Stimulated activated CD4-positive, alpha-beta T cell treated with anti-CD3 and anti-CD28 coated beads, Interleukin-15, amount 100 ng/mL, for 1 hour (primary cell): ENCODE data around the gene GJA4.
"Not testable (repeated sequence)": the region's sequence is repeated elsewhere in the genome, so short reads cannot be mapped to it uniquely, and the experiment has no call there.

Source experiments
- DNase-seq, 2 donors: peaks; one replicate each; pipeline ENCODE4 v3.0.0-alpha.2; 2020; ENCODE audit warnings: low read depth in 1 of 2, low spot score in 1 of 2

Gene GJA4

GRCh38 chr1:34787461-34788420, 5.1 kb upstream of the GJA4 start:
- no peak for DNase-seq

- DNase-seq = no peak
Measured at GRCh38 chr1:34790985-34791384, 1.8 kb upstream of the GJA4 start.

DNA sequence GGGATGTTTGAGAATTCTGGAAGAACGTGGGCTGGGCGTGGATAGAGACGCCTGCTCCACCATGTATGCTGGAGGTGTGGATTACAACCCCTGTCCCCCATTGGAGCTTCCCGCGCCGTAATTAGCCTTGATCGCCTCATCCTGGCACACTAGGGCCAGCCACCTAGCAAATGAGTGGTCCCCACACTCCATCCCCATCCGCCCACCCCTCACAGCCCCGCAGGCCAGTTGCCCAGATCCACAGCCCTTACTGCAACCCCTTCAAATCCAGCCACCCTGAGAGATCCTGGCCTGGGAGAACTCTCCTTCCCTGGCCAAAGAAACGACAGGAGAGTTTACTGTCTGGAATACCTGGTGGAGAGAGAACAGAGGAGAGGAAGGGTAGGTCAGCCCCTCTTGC, 375 bp upstream of the GJA4 start:
- no peak for DNase-seq

DNA sequence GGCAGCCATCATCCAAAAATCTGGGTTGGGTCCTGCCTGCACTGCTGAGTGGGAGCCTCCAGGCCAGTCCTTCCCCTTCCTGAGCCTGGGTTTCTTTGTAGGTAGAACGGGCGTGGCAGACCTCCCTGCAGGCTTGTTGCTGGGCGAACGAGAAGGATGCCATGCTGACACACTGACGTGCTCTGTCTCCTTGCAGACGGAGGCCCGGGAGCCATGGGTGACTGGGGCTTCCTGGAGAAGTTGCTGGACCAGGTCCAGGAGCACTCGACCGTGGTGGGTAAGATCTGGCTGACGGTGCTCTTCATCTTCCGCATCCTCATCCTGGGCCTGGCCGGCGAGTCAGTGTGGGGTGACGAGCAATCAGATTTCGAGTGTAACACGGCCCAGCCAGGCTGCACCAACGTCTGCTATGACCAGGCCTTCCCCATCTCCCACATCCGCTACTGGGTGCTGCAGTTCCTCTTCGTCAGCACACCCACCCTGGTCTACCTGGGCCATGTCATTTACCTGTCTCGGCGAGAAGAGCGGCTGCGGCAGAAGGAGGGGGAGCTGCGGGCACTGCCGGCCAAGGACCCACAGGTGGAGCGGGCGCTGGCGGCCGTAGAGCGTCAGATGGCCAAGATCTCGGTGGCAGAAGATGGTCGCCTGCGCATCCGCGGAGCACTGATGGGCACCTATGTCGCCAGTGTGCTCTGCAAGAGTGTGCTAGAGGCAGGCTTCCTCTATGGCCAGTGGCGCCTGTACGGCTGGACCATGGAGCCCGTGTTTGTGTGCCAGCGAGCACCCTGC, 1.4 kb downstream of the GJA4 start:
- DNase-seq = no peak

DNA sequence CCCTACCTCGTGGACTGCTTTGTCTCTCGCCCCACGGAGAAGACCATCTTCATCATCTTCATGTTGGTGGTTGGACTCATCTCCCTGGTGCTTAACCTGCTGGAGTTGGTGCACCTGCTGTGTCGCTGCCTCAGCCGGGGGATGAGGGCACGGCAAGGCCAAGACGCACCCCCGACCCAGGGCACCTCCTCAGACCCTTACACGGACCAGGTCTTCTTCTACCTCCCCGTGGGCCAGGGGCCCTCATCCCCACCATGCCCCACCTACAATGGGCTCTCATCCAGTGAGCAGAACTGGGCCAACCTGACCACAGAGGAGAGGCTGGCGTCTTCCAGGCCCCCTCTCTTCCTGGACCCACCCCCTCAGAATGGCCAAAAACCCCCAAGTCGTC, 2.0 kb downstream of the GJA4 start:
- no peak for DNase-seq

GRCh38 chr1:34795916-34796315, 3.1 kb downstream of the GJA4 start:
- no peak for DNase-seq

DNA sequence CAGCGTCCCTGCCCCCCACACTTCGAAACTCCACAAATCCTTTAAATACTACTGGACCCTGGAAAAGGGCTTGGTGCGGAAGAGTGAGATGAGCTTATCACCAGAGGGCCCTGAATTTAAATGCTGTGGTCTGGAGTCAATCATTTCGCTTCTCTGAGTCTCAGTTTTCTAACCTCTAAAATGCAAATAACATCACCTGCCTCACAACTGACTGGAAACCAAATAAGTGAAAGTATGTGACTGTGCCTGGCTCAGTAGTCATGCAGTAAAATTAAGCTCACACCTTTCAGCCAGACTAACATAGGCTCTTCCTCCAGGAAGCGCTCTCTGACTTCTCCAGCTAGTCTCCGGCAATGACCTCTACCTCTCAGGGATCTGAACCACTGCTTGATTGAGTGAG, 4.2 kb downstream of the GJA4 start:
- DNase-seq = no peak

DNA sequence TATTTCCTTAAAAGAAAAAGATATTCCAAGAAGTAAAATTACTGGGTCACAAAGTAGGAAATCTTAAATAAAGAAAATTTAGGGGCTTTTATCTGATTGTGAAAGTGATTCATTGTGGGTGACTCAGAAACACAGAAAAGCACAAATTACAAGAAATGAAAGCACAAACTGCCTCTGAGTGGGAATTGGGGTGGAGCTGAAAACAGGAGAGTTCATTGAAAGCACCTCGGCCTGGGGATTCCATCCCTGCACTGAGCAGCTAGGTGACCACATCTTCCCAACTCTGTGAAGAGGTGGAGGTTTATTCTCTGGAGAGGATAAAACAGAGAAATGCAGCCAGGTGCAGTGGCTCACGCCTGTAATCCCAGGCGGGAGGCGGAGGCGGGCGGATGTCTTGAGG, 7.4 kb downstream of the GJA4 start:
- no peak for DNase-seq

DNA sequence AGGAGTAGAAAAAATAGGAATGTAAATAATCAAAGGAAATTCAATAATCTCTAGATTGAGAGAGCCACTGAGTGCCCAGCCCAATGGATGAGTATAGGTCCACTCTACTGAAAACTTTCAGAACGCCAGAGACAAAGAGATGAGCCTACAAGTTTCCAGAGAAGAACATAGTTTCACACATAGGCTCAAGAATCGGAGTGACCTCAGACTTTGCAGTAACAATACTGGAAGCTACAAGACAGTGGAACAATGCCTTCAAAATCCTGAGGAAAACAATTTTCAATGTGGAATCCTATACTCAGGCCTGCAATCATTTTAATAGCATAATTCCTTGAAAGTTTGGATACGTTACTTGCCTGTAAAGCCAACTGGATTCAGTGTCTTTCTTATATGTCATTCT, 11.0 kb downstream of the GJA4 start:
- DNase-seq = no peak

DNA sequence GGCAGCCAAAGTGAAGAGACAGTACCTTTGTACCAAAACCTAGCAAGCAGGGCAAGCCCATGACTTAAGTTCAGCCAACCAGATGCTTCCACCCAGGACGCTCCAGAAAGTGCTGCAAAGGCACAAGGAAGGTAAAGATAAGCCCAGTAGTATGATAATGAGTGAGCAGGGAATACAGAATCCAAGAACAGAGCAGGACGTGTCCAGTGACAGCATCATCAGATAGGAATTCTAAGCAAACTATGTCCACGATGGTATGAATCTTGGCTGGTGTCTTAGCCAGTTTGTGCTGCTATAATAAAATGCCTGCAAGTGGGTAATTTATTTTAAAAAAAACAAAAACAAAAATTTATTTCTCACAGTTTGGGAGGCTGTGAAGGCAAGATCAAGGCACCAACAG, 13.6 kb downstream of the GJA4 start:
- no peak for DNase-seq

- no peak for DNase-seq
Measured at GRCh38 chr1:34808051-34808810, 15.4 kb downstream of the GJA4 start.

DNA sequence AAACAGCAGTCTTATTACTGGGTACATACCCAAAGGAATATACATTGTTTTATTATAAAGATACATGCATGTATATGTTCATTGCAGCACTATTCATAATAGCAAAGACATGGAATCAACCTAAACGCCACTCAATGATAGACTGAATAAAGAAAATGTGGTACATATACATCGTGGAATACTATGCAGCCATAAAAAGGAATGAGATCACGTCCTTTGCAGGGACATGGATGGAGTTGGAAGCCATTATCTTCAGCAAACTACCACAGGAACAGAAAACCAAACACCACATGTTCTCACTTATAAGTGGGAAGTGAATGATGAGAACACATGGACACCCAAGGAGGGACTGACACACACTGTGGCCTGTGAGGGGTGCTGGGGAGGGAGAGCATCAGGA, 18.0 kb downstream of the GJA4 start:
- not testable (repeated sequence) for DNase-seq

GRCh38 chr1:34816332-34816731, 23.5 kb downstream of the GJA4 start:
- DNase-seq = no peak

DNA sequence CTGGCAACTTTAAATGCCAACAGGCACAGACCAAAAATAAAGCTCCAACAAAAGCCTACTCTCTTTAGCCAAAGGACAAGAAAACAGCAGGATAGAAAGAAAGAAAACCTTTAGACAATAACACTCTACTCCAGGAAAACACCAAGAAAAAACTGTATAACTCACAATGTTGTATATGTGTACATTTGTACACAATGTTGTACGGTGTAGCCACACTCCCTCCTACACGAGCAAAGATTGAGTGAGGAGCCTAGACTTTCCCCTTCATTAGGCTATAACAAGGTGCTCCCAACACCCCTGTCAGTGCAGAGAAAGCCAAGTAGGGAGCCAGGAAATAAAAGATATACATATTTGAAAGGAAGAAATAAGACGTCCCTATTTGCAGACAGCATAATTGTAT, 24.0 kb downstream of the GJA4 start:
- DNase-seq = no peak

DNA sequence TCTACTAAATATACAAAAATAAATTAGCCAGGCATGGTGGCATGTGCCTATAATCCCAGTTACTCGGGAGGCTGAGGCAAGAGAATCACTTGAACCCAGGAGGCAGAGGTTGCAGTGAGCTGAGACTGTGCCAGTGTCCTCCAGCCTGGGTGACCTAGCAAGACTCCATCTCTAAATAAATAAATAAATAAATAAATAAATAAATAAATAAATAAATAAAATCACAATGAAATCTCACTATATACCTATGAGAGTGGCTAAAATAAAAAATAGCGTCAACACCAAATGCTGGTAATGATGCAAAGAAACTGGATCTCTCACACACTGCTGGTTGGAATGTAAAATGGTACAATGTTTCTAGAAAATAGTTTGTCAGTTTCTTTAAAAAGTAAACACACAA, 26.1 kb downstream of the GJA4 start:
- not testable (repeated sequence) for DNase-seq

GRCh38 chr1:34822202-34822601, 29.4 kb downstream of the GJA4 start:
- no peak for DNase-seq

DNA sequence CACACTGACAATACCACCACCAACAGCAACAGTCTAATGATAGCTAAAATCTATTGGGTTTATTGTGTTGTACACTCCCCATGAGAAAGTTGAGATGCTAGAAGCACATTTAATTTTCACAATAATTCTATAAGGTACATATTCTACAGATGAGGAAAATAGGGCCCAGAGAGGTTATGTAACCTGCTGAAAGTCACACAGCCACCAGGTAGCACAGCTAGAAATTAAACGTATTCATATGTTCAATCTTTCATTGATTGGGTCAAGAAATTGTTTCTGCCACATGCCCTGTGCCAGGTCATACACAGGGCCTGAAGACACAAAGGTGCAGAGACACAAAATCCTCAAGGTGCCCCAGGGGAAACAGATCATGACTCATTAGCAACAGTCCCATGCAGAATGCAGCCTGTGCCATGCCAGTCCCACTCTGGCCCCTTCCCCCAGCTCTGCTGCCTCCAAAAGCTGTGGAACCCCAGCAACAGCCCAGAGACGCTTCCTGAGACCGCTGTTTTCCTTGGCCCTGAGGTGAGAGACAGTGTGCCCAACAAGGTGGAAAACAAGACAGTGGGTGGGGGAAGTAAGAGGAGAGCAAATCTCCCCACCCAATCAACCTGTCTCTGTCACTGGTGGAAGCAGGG, 32.1 kb downstream of the GJA4 start:
- no peak for DNase-seq

GRCh38 chr1:34825455-34826091, 32.8 kb downstream of the GJA4 start:
- no peak for DNase-seq

DNA sequence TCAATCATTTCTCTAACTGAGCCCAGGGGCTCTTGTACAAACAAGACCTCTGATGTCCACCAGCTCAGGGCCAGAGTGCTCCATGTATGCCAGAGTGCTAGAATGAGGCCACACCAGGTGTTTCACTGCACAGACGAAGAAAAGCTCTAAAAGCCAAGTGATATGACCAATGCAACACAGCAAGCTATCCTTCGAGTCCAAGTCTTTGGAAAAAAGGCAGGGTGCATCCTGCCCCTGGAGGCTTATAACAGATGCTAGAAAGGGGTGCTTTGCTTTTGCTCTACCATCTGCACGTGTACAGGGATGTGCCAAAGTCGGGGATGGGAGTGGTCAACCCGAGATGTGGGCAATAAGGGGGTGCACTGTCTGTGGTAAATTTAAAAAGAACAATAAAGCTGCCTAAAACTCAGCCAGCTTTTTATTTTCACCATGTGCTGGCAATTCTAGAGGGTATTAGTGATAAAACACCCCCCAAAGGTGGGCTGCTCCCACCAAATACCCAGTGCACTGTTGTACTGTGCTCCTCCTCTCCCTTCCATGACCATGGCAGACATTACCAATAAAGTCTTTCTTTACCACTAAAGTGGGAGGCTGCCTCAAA, 34.6 kb downstream of the GJA4 start:
- no peak for DNase-seq

DNA sequence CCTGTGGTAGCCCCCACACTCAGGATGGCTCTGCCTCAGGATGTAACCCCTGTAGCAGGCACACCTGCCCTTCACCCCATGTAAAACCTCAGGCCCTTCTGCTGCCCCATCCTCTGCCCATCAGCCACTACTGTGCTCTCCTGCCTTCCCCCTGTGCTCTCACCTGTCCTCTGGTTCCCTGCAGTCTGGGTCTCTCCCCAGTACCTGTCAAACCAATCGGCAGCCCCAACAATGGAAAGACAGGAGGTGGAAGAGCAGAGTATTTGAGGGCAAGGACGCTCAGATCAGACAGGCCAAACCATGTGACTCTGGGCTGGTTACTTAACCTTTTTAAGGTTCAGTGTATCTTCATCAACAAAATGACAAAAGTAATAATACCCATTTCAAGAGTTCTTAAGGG, 35.8 kb downstream of the GJA4 start:
- DNase-seq = no peak
